GDM1 (cell line): ENCODE measurements around the gene ADAMTS16.
"Not testable (repeated sequence)": the region's sequence is repeated elsewhere in the genome, so short reads cannot be mapped to it uniquely, and the experiment has no call there.

Experiments used
- DNase-seq: peaks from one replicate; lab custom pipeline; 2025; lab: John Stamatoyannopoulos, UW

The ADAMTS16 gene

GRCh38 chr5:5139777-5140478 is at the start of gene ADAMTS16:
Gene ADAMTS16 (plus strand): TSS chr5:5140330. CDS start chr5:5140468, 138 bp downstream.
- no peak for DNase-seq

GRCh38 chr5:5092149-5092548 is 48.0 kb upstream of the ADAMTS16 start:
- no peak for DNase-seq

- no peak for DNase-seq
Measured at GRCh38 chr5:5100635-5101034, 39.5 kb upstream of the ADAMTS16 start.

GRCh38 chr5:5101676-5102075 is 38.5 kb upstream of the ADAMTS16 start:
- no peak for DNase-seq

- DNase-seq: no peak
Measured at GRCh38 chr5:5103245-5103644, 36.9 kb upstream of the ADAMTS16 start.

GRCh38 chr5:5104550-5104949 is 35.6 kb upstream of the ADAMTS16 start:
- DNase-seq: no peak

- DNase-seq: no peak
Measured at GRCh38 chr5:5105531-5105930, 34.6 kb upstream of the ADAMTS16 start.

GRCh38 chr5:5116956-5117355 is 23.2 kb upstream of the ADAMTS16 start:
- DNase-seq: no peak

- no peak for DNase-seq
Measured at GRCh38 chr5:5122776-5123175, 17.4 kb upstream of the ADAMTS16 start.

- DNase-seq: no peak
Measured at GRCh38 chr5:5124231-5124630, 15.9 kb upstream of the ADAMTS16 start.

- DNase-seq: no peak
Measured at GRCh38 chr5:5126444-5126843, 13.7 kb upstream of the ADAMTS16 start.

- DNase-seq: no peak
Measured at GRCh38 chr5:5128766-5129165, 11.4 kb upstream of the ADAMTS16 start.

- DNase-seq: no peak
Measured at GRCh38 chr5:5132234-5132633, 7.9 kb upstream of the ADAMTS16 start.

GRCh38 chr5:5132693-5133295 is 7.3 kb upstream of the ADAMTS16 start:
- DNase-seq: no peak

- DNase-seq: no peak
Measured at GRCh38 chr5:5134107-5134506, 6.0 kb upstream of the ADAMTS16 start.

- no peak for DNase-seq
Measured at GRCh38 chr5:5135957-5136676, 4.0 kb upstream of the ADAMTS16 start.

GRCh38 chr5:5137851-5138250 is 2.3 kb upstream of the ADAMTS16 start:
- not testable (repeated sequence) for DNase-seq

GRCh38 chr5:5139336-5139776 is 774 bp upstream of the ADAMTS16 start:
- DNase-seq: no peak

- no peak for DNase-seq
Measured at GRCh38 chr5:5140479-5141338, 579 bp downstream of the ADAMTS16 start.

- no peak for DNase-seq
Measured at GRCh38 chr5:5141339-5141599, 1.1 kb downstream of the ADAMTS16 start.

- DNase-seq: no peak
Measured at GRCh38 chr5:5141625-5142525, 1.7 kb downstream of the ADAMTS16 start.
